Esophagus squamous epithelium (tissue), 5 donors: ENCODE data around the gene DGAT2. TPM values are rescaled to one million over a fixed set of nuclear protein-coding genes. Genes with fewer than 3 reads are reported as not detected.

Source experiments
- DNase-seq: peaks from one replicate; lab custom pipeline; 2025; lab: John Stamatoyannopoulos, UW
- H3K27ac ChIP-seq, 4 donors: fragments of 200-600 bp; sonication (generic); one replicate each; pipeline ENCODE4 v1.5.1; 2016 to 2019; ENCODE audit warnings: mild to moderate bottlenecking in 1 of 4
- H3K27me3 ChIP-seq, 4 donors: fragments of 200-600 bp; sonication (generic); 1 replicate in 3 of 4; 2 replicates in 1 of 4; pipeline versions ENCODE4 v1.5.1 to v1.6.0; 2017 to 2021; ENCODE audit warnings: antibody characterized with exemption in 1 of 4
- H3K36me3 ChIP-seq, 3 donors: fragments of 200-600 bp; sonication (generic); one replicate each; pipeline ENCODE4 v1.5.1; 2016 to 2019
- H3K4me1 ChIP-seq, 3 donors: fragments of 200-600 bp; sonication (generic); one replicate each; pipeline ENCODE4 v1.5.1; 2017 to 2019
- H3K4me3 ChIP-seq, 4 donors: fragments of 200-600 bp; sonication (generic); 1 replicate in 3 of 4; 2 replicates in 1 of 4; pipeline ENCODE4 v1.5.1; 2016 to 2019; ENCODE audit warnings: mild to moderate bottlenecking in 2 of 4, moderate library complexity in 1 of 4
- H3K9me3 ChIP-seq, 3 donors: fragments of 200-600 bp; sonication (generic); one replicate each; pipeline ENCODE4 v1.5.1; 2016 to 2019
- CTCF ChIP-seq, 6 experiments: fragments of 450-650 bp in 4 of 6; fragments of 200-600 bp in 2 of 6; sonication (generic) in 2 of 6; IDR thresholded peaks; one replicate each; pipeline ENCODE4 v1.5.1; 2016 to 2019; ENCODE audit warnings: antibody characterized with exemption in 6 of 6, mild to moderate bottlenecking in 4 of 6, moderate library complexity in 4 of 6
- POLR2A ChIP-seq, 4 donors: fragments of 450-650 bp; IDR thresholded peaks; one replicate each; pipeline ENCODE4 v1.6.1; 2017; ENCODE audit warnings: antibody characterized with exemption in 4 of 4, mild to moderate bottlenecking in 4 of 4, moderate library complexity in 3 of 4
- WGBS, 2 donors: methylation state at CpG; one replicate each; pipeline ENCODE4 v1.1.5; 2018; 5-methylcytosine and 5-hydroxymethylcytosine counted together
- intact Hi-C: fragments of 100-400 bp; cut with DNase I; formaldehyde crosslinking; loops from one replicate; pipeline ENCODE4 v1.15.0; 2022
- total RNA-seq, 4 donors: library from RNA; depleted of rRNA; stranded (reverse); fragments of >200 nt; gene quantifications; one replicate each; pipeline ENCODE4 v1.1.0, GENCODE V29; 2016
- donor health status: DM: yes; HTN: yes; CAD: no.

The DGAT2 gene
- total RNA-seq, 4 donors from 2014 or later: 6.1 to 29.3 (median 19.2) TPM

DNA sequence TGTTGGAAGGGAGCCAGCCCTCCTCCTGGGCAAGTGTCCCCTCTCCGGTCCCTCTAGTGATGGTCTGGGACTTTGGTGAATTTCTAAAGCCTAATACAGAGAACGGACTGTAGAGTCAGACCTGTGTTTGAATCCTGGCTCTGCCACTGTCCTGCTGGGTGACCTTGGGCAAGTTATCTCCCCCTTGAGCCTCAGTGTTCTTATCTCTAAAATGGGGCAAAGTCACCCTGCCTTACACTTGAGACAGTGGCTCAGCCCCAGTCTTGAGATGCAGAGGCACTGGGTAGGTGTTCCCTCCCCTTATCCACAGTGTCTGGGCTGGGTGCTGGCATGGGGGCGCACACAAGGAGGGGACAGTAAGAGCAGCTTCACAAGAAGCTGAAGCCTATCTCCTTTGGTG, 20.9 kb downstream of the DGAT2 start:
- DNase-seq: no peak
- Histone ChIP-seq H3K27ac (no peak overlapping the region), H3K4me3 (no peak overlapping the region), H3K27me3 (no peaks in the 10 kb centered on the region), H3K9me3 (no peaks in the 10 kb centered on the region), H3K36me3 (no peaks in the 10 kb centered on the region), H3K4me1 (peaks cover 0 to 5% (median 0%) of the 10 kb centered on the region in 3 donors)
- TF ChIP-seq CTCF (IDR thresholded peaks at IDR 0.05) (no peak), POLR2A (IDR thresholded peaks at IDR 0.05) (no peak)
- WGBS, 2 donors: 90 to 96% methylated on average over 2 to 3 of the region's 3 CpGs
- intact Hi-C loops: no loop called here

GRCh38 chr11:75790986-75791385, 22.4 kb downstream of the DGAT2 start:
- H3K4me1 ChIP-seq: peaks cover 0 to 5% (median 0%) of the 10 kb centered on the region in 3 donors
- no peaks in the 10 kb centered on the region for H3K36me3 ChIP-seq
- H3K27me3 ChIP-seq: no peaks in the 10 kb centered on the region
- no peak overlapping the region for H3K4me3 ChIP-seq
- H3K9me3 ChIP-seq: no peaks in the 10 kb centered on the region
- no peak overlapping the region for H3K27ac ChIP-seq
- WGBS, 2 donors: 36 to 68% methylated on average over 2 of the region's 2 CpGs
- intact Hi-C loops: loop anchor here (10.0 kb wide), 1 partner anchor 86 kb away; no protein-coding TSS in a partner anchor
- DNase-seq: no peak
- TF ChIP-seq POLR2A (IDR thresholded peaks at IDR 0.05) (no peak), CTCF (IDR thresholded peaks at IDR 0.05) (no peak)

DNA sequence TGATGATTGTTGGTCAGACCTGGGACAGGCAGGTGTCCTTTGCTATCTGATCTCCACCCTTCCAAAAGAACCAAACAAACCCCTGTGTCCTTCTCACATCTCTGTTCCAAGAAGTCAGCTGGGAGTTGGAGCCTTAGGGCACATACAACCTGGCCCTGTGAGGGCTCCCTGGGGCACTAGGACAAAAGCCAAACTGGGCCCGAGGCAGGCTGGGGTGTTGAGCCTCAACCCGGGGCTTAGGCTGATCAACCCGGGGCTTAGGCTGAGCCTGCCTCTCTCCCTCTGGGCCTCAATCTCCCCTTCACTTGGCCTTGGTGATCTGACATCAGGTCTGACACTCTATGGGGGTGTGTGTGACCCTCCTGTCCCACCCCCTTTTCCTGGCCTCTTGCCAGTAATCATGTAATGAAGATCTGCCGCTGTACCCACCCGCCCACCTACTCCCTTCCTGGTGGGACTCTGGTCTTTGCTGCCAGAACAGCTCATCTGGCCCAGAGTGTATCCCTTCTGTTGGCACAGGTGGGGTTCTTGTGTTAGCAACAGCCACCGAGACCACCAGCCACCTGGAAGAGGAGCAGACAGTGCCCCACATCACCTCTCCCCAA, 23.7 kb downstream of the DGAT2 start:
- TF ChIP-seq CTCF (IDR thresholded peaks at IDR 0.05) (no peak), POLR2A (IDR thresholded peaks at IDR 0.05) (no peak)
- H3K9me3 ChIP-seq: no peaks in the 10 kb centered on the region
- no peak for DNase-seq
- no peak overlapping the region for H3K4me3 ChIP-seq
- H3K27me3 ChIP-seq: no peaks in the 10 kb centered on the region
- H3K36me3 ChIP-seq: no peaks in the 10 kb centered on the region
- 67% methylated on average over 1 of the region's 6 CpGs; no CpG with 5 or more reads in 1 of the 2 donors for WGBS, 2 donors
- H3K27ac ChIP-seq: no peak overlapping the region
- intact Hi-C loops: loop anchor here (10.0 kb wide), 1 partner anchor 87 kb away; no protein-coding TSS in a partner anchor
- peaks cover 0 to 5% (median 0%) of the 10 kb centered on the region in 3 donors for H3K4me1 ChIP-seq

- intact Hi-C loops: loop anchor here (10.0 kb wide), 1 partner anchor 88 kb away; no protein-coding TSS in a partner anchor
- DNase-seq: no peak
- Histone ChIP-seq H3K4me1 (peaks cover 0 to 5% (median 0%) of the 10 kb centered on the region in 3 donors), H3K27ac (no peak overlapping the region), H3K4me3 (no peak overlapping the region), H3K9me3 (no peaks in the 10 kb centered on the region), H3K36me3 (no peaks in the 10 kb centered on the region), H3K27me3 (no peaks in the 10 kb centered on the region)
- WGBS, 2 donors: 59% methylated on average over 11 of the region's 12 CpGs; no CpG with 5 or more reads in 1 of the 2 donors
- no peak for TF ChIP-seq CTCF (IDR thresholded peaks at IDR 0.05)
- no peak for TF ChIP-seq POLR2A (IDR thresholded peaks at IDR 0.05)
Observed at GRCh38 chr11:75792997-75793800, 24.6 kb downstream of the DGAT2 start.

DNA sequence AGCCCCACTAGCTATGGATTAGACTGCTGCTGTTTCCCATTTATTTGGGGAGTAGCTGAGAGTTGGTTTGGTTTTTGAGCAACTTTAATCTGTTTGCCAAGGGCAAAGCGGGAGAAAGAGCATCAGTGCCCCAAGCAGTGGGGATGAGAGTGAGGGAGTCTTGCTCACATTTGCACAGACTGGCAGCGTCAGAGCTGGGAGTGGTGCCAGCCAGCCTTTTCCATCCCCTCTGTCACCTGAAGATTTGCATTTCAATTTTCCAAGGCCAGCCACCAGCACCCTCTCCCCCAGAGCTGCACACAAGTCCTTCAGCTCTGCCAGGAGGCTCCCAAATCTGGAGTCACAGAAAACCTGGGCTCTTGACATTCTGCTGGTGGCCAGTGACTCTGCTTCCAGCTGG, 25.4 kb downstream of the DGAT2 start:
- H3K36me3 ChIP-seq: no peaks in the 10 kb centered on the region
- WGBS, 2 donors: 65 to 100% methylated on average over 1 to 2 of the region's 2 CpGs
- no peak overlapping the region for H3K4me3 ChIP-seq
- no peaks in the 10 kb centered on the region for H3K27me3 ChIP-seq
- peaks cover 0 to 5% (median 0%) of the 10 kb centered on the region in 3 donors for H3K4me1 ChIP-seq
- H3K9me3 ChIP-seq: no peaks in the 10 kb centered on the region
- DNase-seq: no peak
- H3K27ac ChIP-seq: no peak overlapping the region
- intact Hi-C loops: loop anchor here (10.0 kb wide), 1 partner anchor 89 kb away; no protein-coding TSS in a partner anchor
- no peak for TF ChIP-seq CTCF (IDR thresholded peaks at IDR 0.05)
- no peak for TF ChIP-seq POLR2A (IDR thresholded peaks at IDR 0.05)
